HepG2 (cell line): ENCODE results near the gene ATOSB.

ENCODE experiments used
- EZH2 ChIP-seq: conservative IDR thresholded peaks from 2 replicates; pipeline ENCODE4 v1.6.1; 2012; ENCODE audit warnings: mild to moderate bottlenecking, low read depth, low read length, moderate library complexity
- FOXM1 ChIP-seq: sonication (generic); formaldehyde crosslinking; IDR thresholded peaks from 2 replicates; pipeline ENCODE4 v1.5.0; 2020; ENCODE audit warnings: missing genetic modification reagents
- HOMEZ ChIP-seq: IDR thresholded peaks from 2 replicates; pipeline ENCODE4 v1.6.1; 2016; ENCODE audit warnings: low read depth
- ZBTB34 ChIP-seq: sonication (generic); formaldehyde crosslinking; IDR thresholded peaks from 2 replicates; pipeline ENCODE4 v1.8.0; 2022; ENCODE audit warnings: mild to moderate bottlenecking, missing genetic modification reagents
- ZBTB49 ChIP-seq: sonication (generic); formaldehyde crosslinking; IDR thresholded peaks from 2 replicates; pipeline ENCODE4 v1.4.0; 2020; ENCODE audit warnings: missing genetic modification reagents, borderline replicate concordance
- ZNF710 ChIP-seq: sonication (generic); formaldehyde crosslinking; IDR thresholded peaks from 2 replicates; pipeline ENCODE4 v1.5.0; 2020; ENCODE audit warnings: mild to moderate bottlenecking, missing genetic modification reagents, borderline replicate concordance

- TF ChIP-seq ZBTB34 (CRISPR knock-in tag) (no peak), EZH2 (no peak), ZNF710 (CRISPR knock-in tag) (no peak), HOMEZ (CRISPR knock-in tag) (no peak), FOXM1 (CRISPR knock-in tag) (no peak), ZBTB49 (no peak)
Measured at GRCh38 chr9:35134920-35135319, 19.3 kb upstream of the ATOSB start.
